OCI-LY3 (cell line): ENCODE results near the gene TMEM132C.

Experiments used
- CTCF ChIP-seq: fragments of 200-600, 300-600 bp; sonication (generic); IDR thresholded peaks from 2 replicates; pipeline ENCODE4 v1.5.1; 2014; ENCODE audit warnings: antibody characterized with exemption, low read length, low read depth
- EZH2phosphoT487 ChIP-seq: fragments of 200-600 bp; shearing (Covaris generic); IDR thresholded peaks from 2 replicates; pipeline ENCODE4 v1.6.1; 2018; ENCODE audit warnings: antibody characterized with exemption, mixed run types, low read depth

GRCh38 chr12:128439796-128440195, 172.8 kb downstream of the TMEM132C start:
- TF ChIP-seq CTCF (no peak), EZH2phosphoT487 (no peak)
